ENCODE results near the gene MEAF6. TPM values are rescaled to one million over a fixed set of nuclear protein-coding genes. Genes with fewer than 3 reads are reported as not detected.

The MEAF6 gene
- total RNA-seq, 1 donor, result 60.9 TPM

DNA sequence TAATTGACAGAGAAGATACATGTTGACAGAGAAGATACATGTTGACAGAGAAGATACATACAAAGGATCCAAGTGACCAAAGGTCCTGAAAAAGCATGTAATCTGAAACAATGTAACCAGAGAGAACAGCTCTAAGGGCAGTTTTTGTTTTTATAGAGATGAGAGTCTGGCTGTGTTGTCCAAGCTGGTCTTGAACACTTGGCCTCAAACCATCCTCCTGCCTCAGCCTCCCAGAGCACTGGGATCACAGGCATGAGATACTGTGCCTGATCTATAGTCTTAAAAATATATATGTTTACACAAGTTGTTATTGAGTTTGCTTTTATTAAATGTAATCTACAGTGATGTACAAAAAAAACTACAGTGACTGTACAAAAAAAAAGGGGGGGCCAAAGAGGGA, 12.5 kb downstream of the MEAF6 start:
- no peak for DNase-seq (ENCODE audit: low read depth)
- TF ChIP-seq, protein P1, sequence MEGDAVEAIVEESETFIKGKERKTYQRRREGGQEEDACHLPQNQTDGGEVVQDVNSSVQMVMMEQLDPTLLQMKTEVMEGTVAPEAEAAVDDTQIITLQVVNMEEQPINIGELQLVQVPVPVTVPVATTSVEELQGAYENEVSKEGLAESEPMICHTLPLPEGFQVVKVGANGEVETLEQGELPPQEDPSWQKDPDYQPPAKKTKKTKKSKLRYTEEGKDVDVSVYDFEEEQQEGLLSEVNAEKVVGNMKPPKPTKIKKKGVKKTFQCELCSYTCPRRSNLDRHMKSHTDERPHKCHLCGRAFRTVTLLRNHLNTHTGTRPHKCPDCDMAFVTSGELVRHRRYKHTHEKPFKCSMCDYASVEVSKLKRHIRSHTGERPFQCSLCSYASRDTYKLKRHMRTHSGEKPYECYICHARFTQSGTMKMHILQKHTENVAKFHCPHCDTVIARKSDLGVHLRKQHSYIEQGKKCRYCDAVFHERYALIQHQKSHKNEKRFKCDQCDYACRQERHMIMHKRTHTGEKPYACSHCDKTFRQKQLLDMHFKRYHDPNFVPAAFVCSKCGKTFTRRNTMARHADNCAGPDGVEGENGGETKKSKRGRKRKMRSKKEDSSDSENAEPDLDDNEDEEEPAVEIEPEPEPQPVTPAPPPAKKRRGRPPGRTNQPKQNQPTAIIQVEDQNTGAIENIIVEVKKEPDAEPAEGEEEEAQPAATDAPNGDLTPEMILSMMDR (IDR thresholded peaks at IDR 0.05; ENCODE audit: insufficient read depth, low read depth, low read length), result no peak
- H3K4me3 ChIP-seq (ENCODE audit: low read depth, low read length), result no peak overlapping the region

DNA sequence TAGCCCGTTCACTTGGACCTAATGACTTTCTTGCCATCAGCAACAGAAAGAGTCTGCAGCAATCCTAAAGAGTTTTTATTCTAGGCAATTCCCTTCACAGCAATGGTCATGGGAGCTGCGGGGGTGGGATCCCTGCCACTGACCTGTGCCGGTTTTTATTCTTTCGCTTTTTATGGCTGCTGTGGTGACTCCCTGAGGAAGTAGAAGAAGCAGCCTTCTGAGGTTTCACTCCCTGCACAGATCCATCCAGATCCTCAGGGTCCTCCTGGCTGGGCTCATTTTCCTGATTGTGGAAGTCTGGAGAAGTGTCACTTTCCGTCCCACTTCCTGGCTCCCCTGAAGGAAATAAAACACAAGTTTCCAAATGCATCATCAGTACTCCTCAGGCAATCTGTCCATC, 12.9 kb downstream of the MEAF6 start:
- H3K4me3 ChIP-seq (ENCODE audit: low read depth, low read length), result no peak overlapping the region
- DNase-seq (ENCODE audit: low read depth), result no peak
- TF ChIP-seq, protein P1 (IDR thresholded peaks at IDR 0.05; ENCODE audit: insufficient read depth, low read depth, low read length), result no peak

DNA sequence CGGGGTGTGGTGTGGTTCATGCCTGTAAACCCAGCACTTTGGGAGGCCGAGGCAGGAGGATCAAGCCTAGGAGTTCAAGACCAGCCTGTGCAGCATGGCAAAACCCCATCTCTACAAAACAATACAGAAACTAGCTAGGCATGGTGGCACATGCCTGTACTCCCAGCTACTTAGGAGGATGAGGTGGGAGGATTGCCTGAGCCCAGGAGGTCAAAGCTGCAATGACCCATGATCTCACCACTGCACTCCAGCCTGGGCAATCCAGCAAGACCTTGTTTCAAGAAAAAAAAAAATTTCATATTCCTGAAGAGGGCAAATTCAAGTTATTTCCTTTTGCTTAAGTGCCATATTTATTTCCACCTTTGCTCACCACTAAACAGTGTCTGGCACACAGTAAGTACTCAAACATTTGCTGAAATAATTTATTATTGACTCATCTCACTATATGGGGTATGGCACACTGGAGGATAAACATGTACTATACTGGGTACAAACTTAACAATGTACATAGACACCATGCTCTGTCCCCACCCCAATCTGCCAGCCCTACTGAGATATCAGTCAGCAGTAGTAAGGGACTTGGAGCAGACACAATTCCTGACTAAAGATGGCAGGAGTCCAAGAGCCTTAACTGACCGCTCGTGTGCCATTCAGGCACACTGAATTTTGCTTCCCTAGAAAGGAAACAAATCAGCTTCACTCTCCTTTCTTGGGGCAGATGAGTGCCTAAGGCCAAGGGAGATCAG, 15.5 kb downstream of the MEAF6 start:
- no peak for DNase-seq (ENCODE audit: low read depth)
- H3K4me3 ChIP-seq (ENCODE audit: low read depth, low read length), result no peak overlapping the region
- TF ChIP-seq, protein P1 (IDR thresholded peaks at IDR 0.05; ENCODE audit: insufficient read depth, low read depth, low read length), result no peak

DNA sequence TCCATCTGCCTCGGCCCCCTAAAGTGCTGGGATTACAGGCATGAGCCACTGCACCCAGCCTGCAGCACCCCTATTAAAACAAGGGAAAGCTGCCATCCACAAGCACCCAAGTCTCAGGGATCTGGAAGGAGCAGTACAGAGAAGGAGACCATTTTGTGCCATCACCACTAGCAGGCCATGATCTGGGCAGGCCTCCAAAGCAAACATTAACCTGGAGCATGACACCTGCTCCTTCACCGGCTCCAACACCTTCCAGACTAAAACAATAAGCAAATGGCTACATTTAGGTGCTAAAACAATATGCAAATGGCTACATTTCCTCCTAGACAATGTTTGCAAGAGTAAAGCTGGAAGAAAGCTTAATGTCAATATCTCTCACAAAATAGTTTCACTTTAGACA, 16.7 kb downstream of the MEAF6 start:
- H3K4me3 ChIP-seq (ENCODE audit: low read depth, low read length), result no peak overlapping the region
- TF ChIP-seq, protein P1 (IDR thresholded peaks at IDR 0.05; ENCODE audit: insufficient read depth, low read depth, low read length), result no peak
- no peak for DNase-seq (ENCODE audit: low read depth)

DNA sequence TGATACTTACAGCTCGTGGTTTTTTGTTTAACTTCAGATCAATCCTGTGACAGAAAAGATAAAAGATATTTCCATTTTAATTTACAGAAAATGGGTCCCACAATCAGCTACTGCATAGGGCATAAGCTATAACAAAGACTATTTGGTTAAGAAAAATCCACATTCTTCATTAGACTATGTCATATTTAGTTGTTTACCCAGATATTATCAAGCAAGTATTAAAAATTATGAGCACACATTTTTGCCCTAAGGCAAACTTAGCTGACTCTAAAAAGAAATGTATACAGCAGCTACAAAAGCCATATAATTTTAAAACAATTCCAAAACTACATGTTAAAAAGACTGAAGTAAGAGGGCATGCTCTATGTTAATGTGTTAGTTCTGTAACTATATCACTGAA, 18.7 kb downstream of the MEAF6 start:
- no peak overlapping the region for H3K4me3 ChIP-seq (ENCODE audit: low read depth, low read length)
- TF ChIP-seq, protein P1 (IDR thresholded peaks at IDR 0.05; ENCODE audit: insufficient read depth, low read depth, low read length), result no peak
- peak; percentile 46 for DNase-seq (ENCODE audit: low read depth)

DNA sequence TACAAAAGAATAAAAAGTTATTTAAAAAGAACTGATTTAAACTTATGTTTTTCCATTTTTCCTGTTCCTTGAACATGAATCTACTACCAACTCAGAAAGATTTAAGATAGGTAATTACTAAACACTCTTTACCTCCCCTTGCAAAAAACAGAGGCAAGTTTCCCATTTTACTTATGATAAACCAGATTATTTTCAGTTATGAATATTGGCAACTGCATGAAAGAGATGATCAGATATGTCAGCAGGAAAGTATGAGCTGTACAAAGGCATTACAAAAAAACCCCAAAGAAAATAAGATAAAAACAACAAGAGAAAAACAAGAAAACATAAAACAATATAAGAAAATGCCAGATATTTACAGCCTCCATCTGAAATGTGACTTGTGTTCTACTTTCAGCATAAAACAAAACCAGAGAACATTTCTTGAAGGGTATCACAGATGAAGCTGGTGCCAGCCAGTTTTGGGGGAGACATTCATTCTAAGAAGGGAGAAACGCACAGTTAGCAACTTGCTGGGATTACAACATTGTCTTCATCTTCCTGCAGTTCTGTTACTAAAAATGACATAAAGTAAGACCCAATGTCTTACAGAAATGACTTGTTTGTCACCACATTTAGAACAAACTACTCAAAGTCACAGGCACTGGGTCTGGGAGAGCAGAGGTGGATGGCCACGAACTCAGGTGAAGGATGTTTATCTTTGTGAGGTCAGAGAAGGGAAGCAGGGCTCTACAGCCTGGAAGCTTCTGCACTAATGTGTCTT, 21.0 kb downstream of the MEAF6 start:
- TF ChIP-seq, protein P1 (IDR thresholded peaks at IDR 0.05; ENCODE audit: insufficient read depth, low read depth, low read length), result no peak
- no peak for DNase-seq (ENCODE audit: low read depth)
- no peak overlapping the region for H3K4me3 ChIP-seq (ENCODE audit: low read depth, low read length)

All from fibroblast of villous mesenchyme (primary cell).